ENCODE results near the gene ELMOD3. TPM values are rescaled to one million over a fixed set of nuclear protein-coding genes. Genes with fewer than 3 reads are reported as not detected.

The ELMOD3 gene
- total and polyA plus RNA-seq, 4 donors, result 5.5 to 15.8 (median 8.0) TPM

GRCh38 chr2:85394261-85394681 is 39.7 kb downstream of the ELMOD3 start:
- WGBS, result 67% methylated on average over 4 of the region's 4 CpGs
- Histone ChIP-seq H3K27ac (ENCODE audit: low read depth in 1 of 2, low read length in 2 of 2) (no peak overlapping the region), H3K9ac (ENCODE audit: low read depth in 1 of 2, low read length in 2 of 2) (no peak overlapping the region), H3K4me1 (ENCODE audit: control insufficient read depth in 4 of 4, insufficient read depth in 4 of 4, low read length in 3 of 4) (peaks cover 0 to 2% (median 0%) of the 10 kb centered on the region in 4 donors), H3K4me3 (ENCODE audit: low read depth in 1 of 3, low read length in 3 of 3) (no peak overlapping the region), H3K36me3 (ENCODE audit: control insufficient read depth in 4 of 4, insufficient read depth in 3 of 4, low read depth in 1 of 4, low read length in 3 of 4) (peaks cover 0 to 18% (median 4%) of the 10 kb centered on the region in 4 donors), H3K27me3 (ENCODE audit: control insufficient read depth in 4 of 4, insufficient read depth in 4 of 4, low read length in 3 of 4) (no peaks in the 10 kb centered on the region), H3K9me3 (ENCODE audit: control insufficient read depth in 4 of 4, low read length in 3 of 4) (no peaks in the 10 kb centered on the region)
- DNase-seq (ENCODE audit: low spot score), result no peak
- TF ChIP-seq NR2F2 (IDR thresholded peaks at IDR 0.05) (no peak), MAX (IDR thresholded peaks at IDR 0.05) (no peak), EGR1 (IDR thresholded peaks at IDR 0.05; ENCODE audit: low read depth in 2 of 2) (no peak), FOXA1 (IDR thresholded peaks at IDR 0.05) (no peak), HNF4A (conservative IDR thresholded peaks at IDR 0.05) (no peak), HNF4G (IDR thresholded peaks at IDR 0.05) (no peak), GABPA (IDR thresholded peaks at IDR 0.05 in 1 of 2, conservative IDR thresholded peaks at IDR 0.05 in 1 of 2) (no peak), REST (IDR thresholded peaks at IDR 0.05) (no peak), YY1 (IDR thresholded peaks at IDR 0.05) (no peak), RAD21 (IDR thresholded peaks at IDR 0.05) (no peak), RXRA (IDR thresholded peaks at IDR 0.05) (no peak)
- TF ChIP-seq, protein P1, sequence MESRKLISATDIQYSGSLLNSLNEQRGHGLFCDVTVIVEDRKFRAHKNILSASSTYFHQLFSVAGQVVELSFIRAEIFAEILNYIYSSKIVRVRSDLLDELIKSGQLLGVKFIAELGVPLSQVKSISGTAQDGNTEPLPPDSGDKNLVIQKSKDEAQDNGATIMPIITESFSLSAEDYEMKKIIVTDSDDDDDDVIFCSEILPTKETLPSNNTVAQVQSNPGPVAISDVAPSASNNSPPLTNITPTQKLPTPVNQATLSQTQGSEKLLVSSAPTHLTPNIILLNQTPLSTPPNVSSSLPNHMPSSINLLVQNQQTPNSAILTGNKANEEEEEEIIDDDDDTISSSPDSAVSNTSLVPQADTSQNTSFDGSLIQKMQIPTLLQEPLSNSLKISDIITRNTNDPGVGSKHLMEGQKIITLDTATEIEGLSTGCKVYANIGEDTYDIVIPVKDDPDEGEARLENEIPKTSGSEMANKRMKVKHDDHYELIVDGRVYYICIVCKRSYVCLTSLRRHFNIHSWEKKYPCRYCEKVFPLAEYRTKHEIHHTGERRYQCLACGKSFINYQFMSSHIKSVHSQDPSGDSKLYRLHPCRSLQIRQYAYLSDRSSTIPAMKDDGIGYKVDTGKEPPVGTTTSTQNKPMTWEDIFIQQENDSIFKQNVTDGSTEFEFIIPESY (IDR thresholded peaks at IDR 0.05), result no peak

- 92% methylated on average over 6 of the region's 6 CpGs for WGBS
- H3K4me1 ChIP-seq (ENCODE audit: control insufficient read depth in 4 of 4, insufficient read depth in 4 of 4, low read length in 3 of 4), result peaks cover 0 to 2% (median 0%) of the 10 kb centered on the region in 4 donors
- peaks cover 0 to 11% (median 1%) of the 10 kb centered on the region in 4 donors for H3K36me3 ChIP-seq (ENCODE audit: control insufficient read depth in 4 of 4, insufficient read depth in 3 of 4, low read depth in 1 of 4, low read length in 3 of 4)
- H3K27ac ChIP-seq (ENCODE audit: low read depth in 1 of 2, low read length in 2 of 2), result no peak overlapping the region
- no peak overlapping the region for H3K9ac ChIP-seq (ENCODE audit: low read depth in 1 of 2, low read length in 2 of 2)
- DNase-seq (ENCODE audit: low spot score), result no peak
- no peaks in the 10 kb centered on the region for H3K9me3 ChIP-seq (ENCODE audit: control insufficient read depth in 4 of 4, low read length in 3 of 4)
- TF ChIP-seq JUND (IDR thresholded peaks at IDR 0.05) (no peak), HNF4G (IDR thresholded peaks at IDR 0.05) (no peak), RAD21 (IDR thresholded peaks at IDR 0.05) (no peak), REST (IDR thresholded peaks at IDR 0.05) (no peak), SP1 (IDR thresholded peaks at IDR 0.05) (no peak), EGR1 (IDR thresholded peaks at IDR 0.05; ENCODE audit: low read depth in 2 of 2) (no peak)
- H3K4me3 ChIP-seq (ENCODE audit: low read depth in 1 of 3, low read length in 3 of 3), result no peak overlapping the region
- no peaks in the 10 kb centered on the region for H3K27me3 ChIP-seq (ENCODE audit: control insufficient read depth in 4 of 4, insufficient read depth in 4 of 4, low read length in 3 of 4)
Observed at GRCh38 chr2:85394976-85395375, 40.4 kb downstream of the ELMOD3 start.
